ENCODE measurements around the gene PML. TPM values are rescaled to one million over a fixed set of nuclear protein-coding genes. Genes with fewer than 3 reads are reported as not detected.
"Not testable (repeated sequence)": the region's sequence is repeated elsewhere in the genome, so short reads cannot be mapped to it uniquely, and the experiment has no call there.

Gene PML
- total and polyA plus RNA-seq, 10 donors = 17.5 to 127 (median 83.1) TPM

DNA sequence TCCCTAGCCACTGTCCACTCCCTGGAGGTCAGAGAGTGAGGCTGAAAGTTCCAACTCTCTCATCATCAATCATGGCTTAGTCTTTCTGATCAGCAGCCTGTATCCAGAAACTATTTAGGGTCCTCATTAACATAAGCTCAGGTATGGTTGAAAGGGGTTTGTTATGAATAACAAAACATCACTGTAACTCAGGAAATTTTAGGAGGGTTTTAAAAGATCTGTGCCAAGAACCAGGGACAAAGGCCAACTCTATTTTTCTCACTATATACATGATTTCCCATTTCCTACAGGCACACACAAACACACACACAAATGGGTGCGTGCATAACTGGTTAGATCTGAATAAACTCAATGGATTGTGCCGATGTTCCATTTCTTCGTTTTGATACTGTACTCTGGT lies 26.1 kb upstream of the PML start:
- intact Hi-C loops (cut with DNase I; ENCODE audit: low total_unique reads) = no loop called here
- TF ChIP-seq, protein P1, sequence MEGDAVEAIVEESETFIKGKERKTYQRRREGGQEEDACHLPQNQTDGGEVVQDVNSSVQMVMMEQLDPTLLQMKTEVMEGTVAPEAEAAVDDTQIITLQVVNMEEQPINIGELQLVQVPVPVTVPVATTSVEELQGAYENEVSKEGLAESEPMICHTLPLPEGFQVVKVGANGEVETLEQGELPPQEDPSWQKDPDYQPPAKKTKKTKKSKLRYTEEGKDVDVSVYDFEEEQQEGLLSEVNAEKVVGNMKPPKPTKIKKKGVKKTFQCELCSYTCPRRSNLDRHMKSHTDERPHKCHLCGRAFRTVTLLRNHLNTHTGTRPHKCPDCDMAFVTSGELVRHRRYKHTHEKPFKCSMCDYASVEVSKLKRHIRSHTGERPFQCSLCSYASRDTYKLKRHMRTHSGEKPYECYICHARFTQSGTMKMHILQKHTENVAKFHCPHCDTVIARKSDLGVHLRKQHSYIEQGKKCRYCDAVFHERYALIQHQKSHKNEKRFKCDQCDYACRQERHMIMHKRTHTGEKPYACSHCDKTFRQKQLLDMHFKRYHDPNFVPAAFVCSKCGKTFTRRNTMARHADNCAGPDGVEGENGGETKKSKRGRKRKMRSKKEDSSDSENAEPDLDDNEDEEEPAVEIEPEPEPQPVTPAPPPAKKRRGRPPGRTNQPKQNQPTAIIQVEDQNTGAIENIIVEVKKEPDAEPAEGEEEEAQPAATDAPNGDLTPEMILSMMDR (IDR thresholded peaks at IDR 0.05 in 8 of 11, conservative IDR thresholded peaks at IDR 0.05 in 3 of 11) = no peak
- no peak for TF ChIP-seq POLR2AphosphoS5 (IDR thresholded peaks at IDR 0.05)
- WGBS, 5 donors = 74 to 95% (median 94%) methylated on average over 3 of the region's 3 CpGs
- H3K27ac ChIP-seq = no peak overlapping the region
- no peaks in the 10 kb centered on the region for H3K9me3 ChIP-seq
- no peak overlapping the region for H3K4me3 ChIP-seq
- no peaks in the 10 kb centered on the region for H3K36me3 ChIP-seq
- peaks cover 3 to 40% (median 30%) of the 10 kb centered on the region in 6 donors for H3K4me1 ChIP-seq
- peaks cover 0 to 4% (median 0%) of the 10 kb centered on the region in 7 donors for H3K27me3 ChIP-seq (replicated peaks in 1 of 7)
- DNase-seq = no peak

DNA sequence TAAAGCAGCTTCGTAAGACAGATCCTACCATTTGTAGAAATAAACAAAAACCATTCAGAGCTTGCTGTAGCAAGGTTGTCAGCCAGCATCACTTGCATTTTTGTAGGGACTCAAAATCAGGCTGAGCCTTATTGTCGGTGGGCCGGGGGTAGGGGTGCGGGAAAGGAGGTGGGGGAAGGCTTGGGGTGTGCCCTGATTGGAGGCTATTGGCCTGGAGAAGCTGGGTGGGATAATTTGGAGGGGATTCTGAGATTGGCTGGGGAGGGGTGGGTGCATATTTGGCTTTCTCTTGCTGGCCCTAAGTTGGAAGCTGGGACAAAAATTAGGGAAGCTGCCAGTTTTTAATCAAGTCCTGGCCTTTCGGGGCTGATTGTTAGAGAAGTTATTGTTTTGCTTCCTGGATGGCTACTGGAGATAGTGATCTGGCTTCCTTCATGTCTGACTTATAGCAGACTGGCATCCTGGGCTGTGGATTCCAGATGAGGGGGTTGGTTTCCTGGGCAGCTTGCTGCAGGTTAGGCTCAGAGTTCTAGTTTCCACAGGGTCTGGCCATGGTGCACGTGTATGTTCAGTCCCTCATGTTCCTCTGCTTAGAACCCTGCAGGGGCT lies 25.3 kb upstream of the PML start:
- no peak overlapping the region for H3K27ac ChIP-seq
- TF ChIP-seq POLR2AphosphoS5 (IDR thresholded peaks at IDR 0.05) (no peak), POLR2A (IDR thresholded peaks at IDR 0.05) (no peak)
- TF ChIP-seq, protein P1 (IDR thresholded peaks at IDR 0.05 in 8 of 11, conservative IDR thresholded peaks at IDR 0.05 in 3 of 11) = no peak
- H3K4me3 ChIP-seq = no peak overlapping the region
- H3K27me3 ChIP-seq (replicated peaks in 1 of 7) = peaks cover 0 to 10% (median 0%) of the 10 kb centered on the region in 7 donors
- intact Hi-C loops (cut with DNase I; ENCODE audit: low total_unique reads) = no loop called here
- peaks cover 3 to 39% (median 30%) of the 10 kb centered on the region in 6 donors for H3K4me1 ChIP-seq
- peaks cover 0 to under 1% (median 0%) of the 10 kb centered on the region in 8 donors for H3K9me3 ChIP-seq
- WGBS, 5 donors = 80 to 89% (median 84%) methylated on average over 6 of the region's 6 CpGs
- H3K36me3 ChIP-seq = no peaks in the 10 kb centered on the region
- peak; percentile 17 for DNase-seq

DNA sequence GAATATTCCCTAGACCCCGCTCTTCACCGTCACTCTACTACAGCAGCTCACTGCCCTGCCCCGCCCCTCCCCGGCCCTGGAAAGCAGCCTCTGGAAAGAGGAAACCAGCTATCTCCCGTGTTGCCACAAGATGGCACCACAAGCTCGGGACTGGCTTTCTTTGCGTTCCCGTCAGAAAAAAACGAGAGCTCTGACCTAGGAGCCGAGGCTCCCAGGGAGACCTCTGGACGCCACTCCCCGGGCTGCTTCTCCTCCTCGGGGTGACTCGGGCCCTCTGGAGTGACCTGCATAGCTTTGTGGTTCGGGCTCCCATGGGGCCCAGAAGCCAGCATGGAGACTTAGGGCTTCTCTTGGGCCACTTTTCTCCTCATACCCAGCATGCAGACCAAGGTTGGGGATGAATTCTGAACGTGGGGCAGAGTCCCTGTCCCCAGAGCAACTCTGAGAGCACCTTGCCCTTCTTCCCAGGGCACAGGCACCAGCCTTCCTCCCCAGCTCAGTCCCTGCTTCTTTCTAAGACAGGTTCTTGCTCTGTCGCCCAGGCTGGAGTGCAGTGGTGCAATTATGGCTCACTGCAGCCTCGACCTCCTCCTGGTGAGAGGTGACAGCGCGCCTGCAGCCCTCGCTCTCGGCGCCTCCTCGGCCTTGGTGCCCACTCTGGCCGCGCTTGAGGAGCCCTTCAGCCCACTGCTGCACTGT lies 21.4 kb upstream of the PML start:
- intact Hi-C loops (cut with DNase I; ENCODE audit: low total_unique reads) = loop anchor here (5.0 to 10.0 kb wide), 3 partner anchors 62 to 349 kb away; no protein-coding TSS in a partner anchor
- peak; percentile 92 for DNase-seq
- Histone ChIP-seq H3K4me1 (peaks cover 0 to 22% (median 10%) of the 10 kb centered on the region in 6 donors), H3K27ac (peak overlapping the region in 1 of 8 donors; percentile 41), H3K27me3 (replicated peaks in 1 of 7) (peaks cover 0 to 32% (median 0%) of the 10 kb centered on the region in 7 donors), H3K4me3 (peak overlapping the region in 4 of 8 donors; percentile 2 to 45 (median 21)), H3K36me3 (no peaks in the 10 kb centered on the region), H3K9me3 (peaks cover 0 to 3% (median 0%) of the 10 kb centered on the region in 8 donors)
- TF ChIP-seq POLR2AphosphoS5 (IDR thresholded peaks at IDR 0.05) (peak in 2 of 3 donors; percentile 40 to 57), POLR2A (IDR thresholded peaks at IDR 0.05) (no peak)
- TF ChIP-seq, protein P1 (IDR thresholded peaks at IDR 0.05 in 8 of 11, conservative IDR thresholded peaks at IDR 0.05 in 3 of 11) = peak; percentile 74 to 95 (median 90)
- 22 to 57% (median 28%) methylated on average over 15 to 26 of the region's 26 CpGs for WGBS, 5 donors

DNA sequence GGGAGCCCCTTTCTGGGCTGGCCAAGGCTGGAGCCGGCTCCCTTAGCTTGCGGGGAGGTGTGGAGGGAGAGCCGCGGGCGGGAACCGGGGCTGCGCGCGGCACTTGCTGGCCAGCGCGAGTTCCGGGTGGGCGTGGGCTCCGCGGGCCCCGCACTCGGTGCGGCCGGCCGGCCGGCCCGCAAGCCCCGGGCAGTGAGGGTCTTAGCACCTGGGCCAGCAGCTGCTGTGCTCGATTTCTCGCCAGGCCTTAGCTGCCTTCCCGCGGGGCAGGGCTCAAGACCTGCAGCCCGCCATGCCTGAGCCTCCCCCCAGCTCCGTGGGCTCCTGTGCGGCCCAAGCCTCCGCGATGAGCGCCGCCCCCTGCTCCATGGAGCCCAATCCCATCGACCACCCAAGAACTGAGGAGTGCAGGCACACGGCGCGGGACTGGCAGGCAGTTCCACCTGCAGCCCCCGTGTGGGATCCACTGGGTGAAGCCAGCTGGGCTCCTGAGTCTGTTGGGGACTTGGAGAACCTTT lies 20.8 kb upstream of the PML start:
- not testable (repeated sequence) for H3K36me3 ChIP-seq, H3K27ac ChIP-seq, H3K9me3 ChIP-seq
- DNase-seq = peak; percentile 74
- Histone ChIP-seq H3K4me3 (peak overlapping the region in 1 of 8 donors; percentile 45), H3K4me1 (peaks cover 0 to 22% (median 10%) of the 10 kb centered on the region in 6 donors), H3K27me3 (replicated peaks in 1 of 7) (peaks cover 0 to 32% (median 0%) of the 10 kb centered on the region in 7 donors)
- 92 to 98% (median 95%) methylated on average over 14 to 39 of the region's 39 CpGs for WGBS, 5 donors
- intact Hi-C loops (cut with DNase I; ENCODE audit: low total_unique reads) = loop anchor here (5.0 to 10.0 kb wide), 3 partner anchors 61 to 349 kb away; no protein-coding TSS in a partner anchor

DNA sequence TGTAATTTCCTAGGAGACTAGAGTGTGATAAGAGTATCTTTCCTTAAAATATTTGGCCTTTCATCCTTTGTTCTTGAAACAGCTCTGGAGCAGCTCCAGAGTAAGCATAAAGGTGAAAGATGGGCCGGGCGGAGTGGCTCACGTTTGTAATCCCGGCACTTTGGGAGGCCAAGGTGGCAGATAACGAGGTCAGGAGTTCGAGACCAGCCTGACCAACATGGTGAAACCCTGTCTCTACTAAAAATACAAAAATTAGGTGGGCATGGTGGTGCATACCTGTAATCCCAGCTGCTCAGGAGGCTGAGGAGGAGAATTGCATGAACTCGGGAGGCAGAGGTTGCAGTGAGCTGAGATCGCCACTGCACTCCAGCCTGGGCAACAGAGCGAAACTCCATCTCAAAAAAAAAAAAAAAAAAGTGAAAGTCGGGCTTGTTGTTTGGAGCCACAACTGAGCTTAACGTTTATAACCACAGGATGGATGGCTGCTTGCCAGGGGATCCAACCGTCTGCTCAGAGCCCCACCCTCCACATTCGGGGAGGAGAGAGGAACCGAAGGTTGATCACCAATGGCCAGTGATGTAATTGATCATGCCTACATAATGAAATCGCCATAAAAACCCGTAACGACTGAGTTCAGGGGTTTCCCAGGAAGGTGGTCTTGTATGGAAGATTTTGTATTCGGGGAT lies 18.9 kb upstream of the PML start:
- intact Hi-C loops (cut with DNase I; ENCODE audit: low total_unique reads) = loop anchor here (10.0 kb wide), 2 partner anchors 59 to 149 kb away; no protein-coding TSS in a partner anchor
- WGBS, 5 donors = 34 to 47% (median 41%) methylated on average over 17 to 18 of the region's 18 CpGs
- peak; percentile 27 for DNase-seq
- peaks cover 0 to 32% (median 0%) of the 10 kb centered on the region in 7 donors for H3K27me3 ChIP-seq (replicated peaks in 1 of 7)
- H3K9me3 ChIP-seq, H3K4me3 ChIP-seq, H3K36me3 ChIP-seq, H3K27ac ChIP-seq: not testable (repeated sequence)
- H3K4me1 ChIP-seq = peaks cover 0 to 28% (median 12%) of the 10 kb centered on the region in 6 donors
